Loucy (cell line): ENCODE results near the gene ACAA2.

Experiments used
- EZH2phosphoT487 ChIP-seq: fragments of 200-600 bp; IDR thresholded peaks from 2 replicates; pipeline ENCODE4 v1.6.1; 2018; ENCODE audit warnings: antibody characterized with exemption, mild to moderate bottlenecking, moderate library complexity, borderline replicate concordance
- TF ChIP-seq, protein P1 (sequence below): fragments of 200-600 bp; sonication (generic); conservative IDR thresholded peaks from 2 replicates; pipeline ENCODE4 v1.5.1; 2014; ENCODE audit warnings: mild to moderate bottlenecking, antibody characterized with exemption, low read length

DNA sequence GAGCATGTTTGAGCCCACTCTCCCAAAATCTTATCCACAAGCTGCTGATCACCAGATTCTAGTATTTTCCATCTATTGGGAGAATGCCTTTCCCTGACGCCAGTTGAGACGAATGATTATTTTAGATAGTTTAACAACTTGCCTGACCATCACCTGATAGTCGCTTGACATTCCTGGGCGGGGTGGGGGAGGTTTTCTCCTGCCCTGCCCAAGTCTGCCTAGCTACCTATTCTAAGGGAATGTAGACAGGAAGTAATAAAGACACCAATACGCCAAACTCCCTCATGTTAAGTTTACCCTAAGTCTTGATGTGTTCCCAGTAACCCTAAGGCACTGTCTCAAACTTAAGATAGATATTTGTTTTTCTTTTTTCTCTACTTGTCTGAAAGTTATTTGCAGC, 4.6 kb upstream of the ACAA2 start:
- TF ChIP-seq, protein P1, sequence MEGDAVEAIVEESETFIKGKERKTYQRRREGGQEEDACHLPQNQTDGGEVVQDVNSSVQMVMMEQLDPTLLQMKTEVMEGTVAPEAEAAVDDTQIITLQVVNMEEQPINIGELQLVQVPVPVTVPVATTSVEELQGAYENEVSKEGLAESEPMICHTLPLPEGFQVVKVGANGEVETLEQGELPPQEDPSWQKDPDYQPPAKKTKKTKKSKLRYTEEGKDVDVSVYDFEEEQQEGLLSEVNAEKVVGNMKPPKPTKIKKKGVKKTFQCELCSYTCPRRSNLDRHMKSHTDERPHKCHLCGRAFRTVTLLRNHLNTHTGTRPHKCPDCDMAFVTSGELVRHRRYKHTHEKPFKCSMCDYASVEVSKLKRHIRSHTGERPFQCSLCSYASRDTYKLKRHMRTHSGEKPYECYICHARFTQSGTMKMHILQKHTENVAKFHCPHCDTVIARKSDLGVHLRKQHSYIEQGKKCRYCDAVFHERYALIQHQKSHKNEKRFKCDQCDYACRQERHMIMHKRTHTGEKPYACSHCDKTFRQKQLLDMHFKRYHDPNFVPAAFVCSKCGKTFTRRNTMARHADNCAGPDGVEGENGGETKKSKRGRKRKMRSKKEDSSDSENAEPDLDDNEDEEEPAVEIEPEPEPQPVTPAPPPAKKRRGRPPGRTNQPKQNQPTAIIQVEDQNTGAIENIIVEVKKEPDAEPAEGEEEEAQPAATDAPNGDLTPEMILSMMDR: no peak
- no peak for TF ChIP-seq EZH2phosphoT487
